Kidney epithelial cell (primary cell): ENCODE results near the gene BCL7A. TPM values are rescaled to one million over a fixed set of nuclear protein-coding genes. Genes with fewer than 3 reads are reported as not detected.
"Not testable (repeated sequence)": the region's sequence is repeated elsewhere in the genome, so short reads cannot be mapped to it uniquely, and the experiment has no call there.

Experiments used
- DNase-seq: peaks from one replicate; pipeline ENCODE4 v3.0.0-alpha.2; 2010; ENCODE audit warnings: low read depth
- H3K27me3 ChIP-seq: 2 replicates; pipeline ENCODE4 v1.6.0; 2011; ENCODE audit warnings: low read length; ENCODE audit not compliant: control insufficient read depth, insufficient read depth
- H3K36me3 ChIP-seq: 2 replicates; pipeline ENCODE4 v1.5.1; 2011; ENCODE audit warnings: low read length; ENCODE audit not compliant: control insufficient read depth, insufficient read depth
- H3K4me3 ChIP-seq: 2 replicates; pipeline ENCODE4 v1.5.1; 2011; ENCODE audit warnings: low read depth, mild to moderate bottlenecking, control low read depth, low read length
- total RNA-seq: library from RNA; depleted of rRNA; stranded (reverse); fragments of >200 nt; gene quantifications from 2 replicates; pipeline ENCODE4 v1.2.3, GENCODE V29; 2015
- TF ChIP-seq, protein P1 (sequence below): IDR thresholded peaks from 2 replicates; pipeline ENCODE4 v1.5.1; 2011; ENCODE audit warnings: mild to moderate bottlenecking, moderate library complexity, low read length, control low read depth, inconsistent platforms; ENCODE audit not compliant: insufficient read depth, poor library complexity, severe bottlenecking

BCL7A gene
- total RNA-seq, 1 donor from 2014 or later: 23.8 TPM

DNA sequence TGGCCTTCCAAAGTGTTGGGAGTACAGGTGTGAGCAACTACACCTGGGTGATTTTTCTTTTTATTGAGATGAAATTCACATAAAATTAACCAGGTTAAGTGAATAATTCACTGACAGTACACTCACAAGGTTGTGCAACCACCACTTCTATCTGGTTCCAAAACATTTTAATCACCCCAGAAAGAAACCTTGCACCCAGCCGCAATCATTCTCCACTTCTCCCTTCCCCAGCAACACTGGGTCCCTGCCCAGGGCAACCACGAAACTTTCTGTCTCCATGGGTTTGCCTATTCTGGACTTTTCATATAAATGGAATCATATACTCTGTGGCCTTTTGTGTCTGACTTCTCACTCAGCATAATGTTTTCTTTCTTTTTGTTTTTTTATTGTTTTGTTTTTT lies 30.6 kb downstream of the BCL7A start:
- Histone ChIP-seq H3K36me3 (peaks cover 1% of the 10 kb centered on the region), H3K4me3 (no peak overlapping the region), H3K27me3 (no peaks in the 10 kb centered on the region)
- TF ChIP-seq, protein P1, sequence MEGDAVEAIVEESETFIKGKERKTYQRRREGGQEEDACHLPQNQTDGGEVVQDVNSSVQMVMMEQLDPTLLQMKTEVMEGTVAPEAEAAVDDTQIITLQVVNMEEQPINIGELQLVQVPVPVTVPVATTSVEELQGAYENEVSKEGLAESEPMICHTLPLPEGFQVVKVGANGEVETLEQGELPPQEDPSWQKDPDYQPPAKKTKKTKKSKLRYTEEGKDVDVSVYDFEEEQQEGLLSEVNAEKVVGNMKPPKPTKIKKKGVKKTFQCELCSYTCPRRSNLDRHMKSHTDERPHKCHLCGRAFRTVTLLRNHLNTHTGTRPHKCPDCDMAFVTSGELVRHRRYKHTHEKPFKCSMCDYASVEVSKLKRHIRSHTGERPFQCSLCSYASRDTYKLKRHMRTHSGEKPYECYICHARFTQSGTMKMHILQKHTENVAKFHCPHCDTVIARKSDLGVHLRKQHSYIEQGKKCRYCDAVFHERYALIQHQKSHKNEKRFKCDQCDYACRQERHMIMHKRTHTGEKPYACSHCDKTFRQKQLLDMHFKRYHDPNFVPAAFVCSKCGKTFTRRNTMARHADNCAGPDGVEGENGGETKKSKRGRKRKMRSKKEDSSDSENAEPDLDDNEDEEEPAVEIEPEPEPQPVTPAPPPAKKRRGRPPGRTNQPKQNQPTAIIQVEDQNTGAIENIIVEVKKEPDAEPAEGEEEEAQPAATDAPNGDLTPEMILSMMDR: no peak
- DNase-seq: no peak

GRCh38 chr12:122054842-122055520 lies 33.3 kb downstream of the BCL7A start:
- no peak for DNase-seq
- no peak overlapping the region for H3K4me3 ChIP-seq
- H3K36me3 ChIP-seq: peaks cover 5% of the 10 kb centered on the region
- TF ChIP-seq, protein P1: no peak
- no peaks in the 10 kb centered on the region for H3K27me3 ChIP-seq

DNA sequence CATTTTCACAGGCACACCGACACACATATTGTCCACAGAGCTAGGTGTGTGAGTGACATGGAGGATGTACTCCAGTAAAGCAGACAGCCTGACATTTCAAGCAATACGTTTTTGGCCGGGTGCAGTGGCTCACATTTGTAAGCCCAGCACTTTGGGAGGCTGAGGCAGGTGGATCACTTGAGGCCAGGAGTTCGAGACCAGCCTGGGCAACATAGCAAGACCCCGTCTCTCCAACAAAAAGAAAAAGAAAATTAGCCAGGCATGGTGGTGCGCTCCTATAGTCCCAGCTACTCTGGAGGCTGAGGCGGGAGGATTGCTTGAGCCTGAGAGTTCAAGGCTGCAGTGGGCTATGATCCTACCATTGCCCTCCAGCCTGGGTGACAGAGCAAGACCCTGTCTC lies 34.7 kb downstream of the BCL7A start:
- not testable (repeated sequence) for H3K27me3 ChIP-seq, H3K36me3 ChIP-seq, DNase-seq, H3K4me3 ChIP-seq

GRCh38 chr12:122057007-122057735 lies 35.5 kb downstream of the BCL7A start:
- Histone ChIP-seq H3K36me3 (peaks cover 5% of the 10 kb centered on the region), H3K4me3 (no peak overlapping the region), H3K27me3 (no peaks in the 10 kb centered on the region)
- TF ChIP-seq, protein P1: no peak
- DNase-seq: no peak

DNA sequence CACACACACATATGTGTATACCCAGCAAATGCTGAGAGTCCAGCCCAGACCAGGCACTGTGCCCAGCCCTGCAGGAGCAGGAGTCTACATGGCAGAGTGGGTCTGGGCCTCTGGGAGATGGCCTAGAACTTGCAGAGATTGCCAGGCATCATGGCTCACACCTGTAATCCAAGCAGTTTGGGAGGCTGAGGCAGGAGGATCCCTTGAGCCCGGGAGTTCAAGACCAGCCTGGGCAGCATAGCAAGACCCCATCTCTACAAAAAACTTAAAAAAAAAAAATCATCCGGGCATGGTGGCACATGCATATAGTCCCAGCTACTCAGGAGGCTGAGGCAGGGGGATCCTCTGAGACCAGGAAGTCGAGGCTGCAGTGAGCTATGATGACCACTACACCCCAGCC lies 36.1 kb downstream of the BCL7A start:
- Histone ChIP-seq H3K4me3 (no peak overlapping the region), H3K27me3 (no peaks in the 10 kb centered on the region), H3K36me3 (peaks cover 5% of the 10 kb centered on the region)
- TF ChIP-seq, protein P1: no peak
- no peak for DNase-seq

DNA sequence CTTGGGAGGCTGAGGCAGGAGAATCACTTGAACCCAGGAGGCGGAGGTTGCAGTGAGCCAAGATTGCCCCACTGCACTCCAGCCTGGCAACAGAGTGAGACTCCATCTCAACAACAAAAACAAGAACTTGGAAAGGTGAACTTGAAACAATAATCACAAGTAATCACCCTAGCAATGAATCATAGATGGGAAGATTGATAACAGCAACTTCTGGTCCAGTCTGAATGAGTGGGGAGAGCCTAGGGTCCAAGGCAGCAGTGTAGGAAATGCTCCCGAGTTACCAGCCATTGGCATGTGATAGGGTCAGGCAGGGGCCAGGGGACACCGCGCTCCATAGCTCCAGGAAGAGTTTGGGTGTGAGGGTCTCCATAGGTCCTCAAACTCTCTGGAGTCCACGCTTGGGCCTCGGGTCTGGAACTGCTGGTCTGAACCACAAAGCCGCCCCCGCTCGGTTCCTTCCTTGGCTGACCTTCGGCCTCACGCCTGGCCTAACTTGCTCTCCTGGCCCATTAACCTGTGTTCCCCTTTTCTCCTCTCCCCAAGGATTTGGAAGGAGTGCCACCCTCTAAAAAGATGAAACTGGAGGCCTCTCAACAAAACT lies 37.0 kb downstream of the BCL7A start:
- Histone ChIP-seq H3K4me3 (no peak overlapping the region), H3K27me3 (no peaks in the 10 kb centered on the region), H3K36me3 (peaks cover 5% of the 10 kb centered on the region)
- TF ChIP-seq, protein P1: no peak
- DNase-seq: no peak
